Measurements from ENCODE around the gene KIAA1217.

DNA sequence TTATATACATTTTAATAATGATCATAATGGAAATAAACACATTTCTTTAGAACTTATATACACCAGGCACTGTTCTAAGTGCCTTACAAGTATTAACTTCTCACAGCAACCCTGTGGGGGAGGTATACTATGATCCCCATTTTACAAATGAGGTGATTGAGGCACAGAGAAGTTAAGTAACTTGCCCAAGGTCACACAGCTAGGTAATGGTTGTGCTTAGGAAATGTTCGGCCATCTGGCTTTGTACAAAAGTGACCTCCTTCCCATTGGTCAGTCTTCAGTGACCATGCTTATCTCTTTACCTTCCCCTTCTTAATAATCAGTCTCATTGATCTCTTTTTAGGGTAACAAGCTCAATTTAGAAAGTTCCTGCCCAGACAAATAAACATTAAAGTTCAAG is 158.8 kb downstream of the KIAA1217 start:
- TF ChIP-seq, protein P1, sequence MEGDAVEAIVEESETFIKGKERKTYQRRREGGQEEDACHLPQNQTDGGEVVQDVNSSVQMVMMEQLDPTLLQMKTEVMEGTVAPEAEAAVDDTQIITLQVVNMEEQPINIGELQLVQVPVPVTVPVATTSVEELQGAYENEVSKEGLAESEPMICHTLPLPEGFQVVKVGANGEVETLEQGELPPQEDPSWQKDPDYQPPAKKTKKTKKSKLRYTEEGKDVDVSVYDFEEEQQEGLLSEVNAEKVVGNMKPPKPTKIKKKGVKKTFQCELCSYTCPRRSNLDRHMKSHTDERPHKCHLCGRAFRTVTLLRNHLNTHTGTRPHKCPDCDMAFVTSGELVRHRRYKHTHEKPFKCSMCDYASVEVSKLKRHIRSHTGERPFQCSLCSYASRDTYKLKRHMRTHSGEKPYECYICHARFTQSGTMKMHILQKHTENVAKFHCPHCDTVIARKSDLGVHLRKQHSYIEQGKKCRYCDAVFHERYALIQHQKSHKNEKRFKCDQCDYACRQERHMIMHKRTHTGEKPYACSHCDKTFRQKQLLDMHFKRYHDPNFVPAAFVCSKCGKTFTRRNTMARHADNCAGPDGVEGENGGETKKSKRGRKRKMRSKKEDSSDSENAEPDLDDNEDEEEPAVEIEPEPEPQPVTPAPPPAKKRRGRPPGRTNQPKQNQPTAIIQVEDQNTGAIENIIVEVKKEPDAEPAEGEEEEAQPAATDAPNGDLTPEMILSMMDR (conservative IDR thresholded peaks at IDR 0.05; ENCODE audit: low read depth, low read length), result no peak
- no peak for TF ChIP-seq EZH2 (IDR thresholded peaks at IDR 0.05; ENCODE audit: borderline replicate concordance, low read depth, low read length, poor library complexity, severe bottlenecking)
